NOMO-1 (cell line): ENCODE results near the gene LCA5L.

Experiments
- DNase-seq, 2 experiments: peaks; one replicate each; lab custom pipeline; 2025; ENCODE audit not compliant: unreplicated experiment in 2 of 2; lab: John Stamatoyannopoulos, UW

Gene LCA5L

DNA sequence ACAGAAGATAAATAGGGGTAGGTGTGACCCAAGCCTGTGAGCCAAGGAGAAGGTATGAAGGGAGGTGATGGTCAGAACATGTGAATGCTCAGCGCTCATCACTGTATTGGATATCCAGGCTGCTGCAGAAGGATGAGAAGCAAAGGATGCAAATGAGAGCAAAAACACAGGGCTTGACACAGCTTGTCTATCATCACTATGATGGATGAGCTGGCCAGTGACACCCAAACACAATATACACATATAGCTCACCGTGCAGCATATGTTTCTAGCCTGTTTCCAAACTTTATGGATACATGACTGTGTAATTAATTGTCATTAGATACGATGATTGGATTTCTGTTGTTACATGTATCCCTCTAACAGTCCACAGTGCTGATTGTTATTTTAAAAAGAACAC is 82.8 kb downstream of the LCA5L start:
- no peak for DNase-seq

GRCh38 chr21:39359382-39359781 is 86.2 kb downstream of the LCA5L start:
- DNase-seq: no peak
